ENCODE data around the gene ATXN7L1.
"Not testable (repeated sequence)": the region's sequence is repeated elsewhere in the genome, so short reads cannot be mapped to it uniquely, and the experiment has no call there.

The ATXN7L1 gene

DNA sequence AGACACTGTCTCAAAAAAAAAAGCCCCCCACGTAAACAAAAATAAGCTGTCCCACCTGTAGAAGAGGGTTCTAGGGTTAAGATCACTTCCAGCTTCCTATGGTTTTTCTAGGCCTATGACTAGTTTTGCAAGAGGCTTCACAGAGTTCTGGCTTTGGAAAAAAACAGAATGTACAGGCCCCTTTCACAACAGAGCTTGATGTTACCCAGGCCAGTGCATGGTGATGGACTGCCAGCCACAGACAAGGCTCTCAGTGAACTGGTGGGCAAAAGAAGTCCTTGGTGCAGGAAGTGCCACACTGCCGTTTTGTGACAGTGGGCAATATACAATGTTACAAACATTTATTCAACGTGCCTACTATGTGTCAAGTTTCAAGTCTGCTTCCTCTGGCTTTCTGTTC, 276.8 kb downstream of the ATXN7L1 start:
- no peak for DNase-seq

DNA sequence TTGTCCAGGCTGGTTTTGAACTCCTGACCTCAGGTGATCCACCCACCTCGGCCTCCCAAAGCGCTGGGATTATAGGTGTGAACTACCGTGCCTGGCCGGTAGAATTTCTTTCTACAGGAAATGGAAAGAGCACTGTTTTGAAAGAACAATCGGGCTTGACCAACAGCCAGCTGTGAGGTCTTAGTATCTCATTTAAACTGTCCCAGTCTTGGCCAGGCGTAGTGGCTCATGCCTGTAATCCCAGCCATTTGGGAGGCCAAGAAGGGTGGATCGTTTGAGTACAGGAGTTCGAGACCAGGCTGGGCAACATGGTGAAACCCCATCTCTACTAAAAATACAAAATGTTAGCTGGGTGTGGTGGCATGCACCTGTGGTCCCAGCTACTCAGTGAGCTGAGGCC, 277.3 kb downstream of the ATXN7L1 start:
- DNase-seq = not testable (repeated sequence)

DNA sequence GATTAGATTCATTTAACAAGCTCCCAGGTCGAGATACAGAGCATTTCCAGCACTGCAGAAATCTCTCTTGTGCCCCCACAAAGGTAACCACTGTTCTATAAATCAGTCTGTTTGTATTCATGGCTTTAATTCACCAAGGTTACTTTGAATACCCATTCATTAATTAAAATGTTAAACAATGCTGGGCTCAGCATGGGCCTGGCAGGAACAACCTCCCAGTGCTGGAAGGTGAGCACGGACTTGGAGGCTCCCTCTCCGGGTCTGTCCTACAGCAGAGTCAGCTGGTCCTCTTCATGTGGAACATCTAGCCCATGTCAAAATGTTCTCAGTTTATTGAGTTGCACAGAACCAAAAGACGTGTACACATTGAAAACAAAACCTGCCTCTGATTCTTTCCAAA, 279.5 kb downstream of the ATXN7L1 start:
- no peak for DNase-seq

DNA sequence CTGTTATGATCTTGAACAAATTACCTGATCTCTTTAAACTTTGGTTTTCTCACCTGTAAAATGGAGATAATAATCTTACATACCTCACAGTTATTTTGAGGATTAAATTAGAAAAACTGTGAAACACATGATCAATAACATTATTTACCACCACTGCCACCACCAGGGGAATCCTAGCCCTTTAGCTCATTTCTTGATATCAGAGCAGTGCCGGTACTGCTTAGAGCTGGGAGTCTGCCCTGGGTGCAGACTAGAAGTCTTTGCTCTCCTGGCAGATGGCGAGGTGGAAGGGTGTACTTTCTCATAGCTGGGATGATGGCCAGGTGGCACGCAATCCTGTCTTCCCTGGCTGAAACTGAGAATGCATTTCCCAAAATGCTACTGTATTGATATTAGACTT, 282.4 kb downstream of the ATXN7L1 start:
- no peak for DNase-seq

DNA sequence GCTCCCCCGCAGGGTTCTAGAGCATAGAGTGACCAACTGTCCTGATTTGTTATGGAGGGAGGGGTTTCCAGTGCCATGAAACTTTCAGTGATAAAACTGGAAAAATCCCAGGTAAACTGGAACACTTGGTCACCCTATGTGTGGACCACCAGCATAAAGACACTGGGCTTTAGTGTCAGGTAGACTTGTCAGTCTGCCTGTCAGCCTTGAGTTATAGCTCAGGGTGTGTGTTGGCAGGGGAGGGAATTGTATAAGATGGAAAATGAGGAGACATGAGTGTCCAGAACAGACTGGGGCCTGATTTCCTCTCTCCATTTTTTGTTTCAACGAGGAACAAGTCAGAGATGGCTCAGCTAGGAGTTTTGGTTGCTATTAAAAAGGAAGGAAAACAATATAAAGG, 284.9 kb downstream of the ATXN7L1 start:
- no peak for DNase-seq

DNA sequence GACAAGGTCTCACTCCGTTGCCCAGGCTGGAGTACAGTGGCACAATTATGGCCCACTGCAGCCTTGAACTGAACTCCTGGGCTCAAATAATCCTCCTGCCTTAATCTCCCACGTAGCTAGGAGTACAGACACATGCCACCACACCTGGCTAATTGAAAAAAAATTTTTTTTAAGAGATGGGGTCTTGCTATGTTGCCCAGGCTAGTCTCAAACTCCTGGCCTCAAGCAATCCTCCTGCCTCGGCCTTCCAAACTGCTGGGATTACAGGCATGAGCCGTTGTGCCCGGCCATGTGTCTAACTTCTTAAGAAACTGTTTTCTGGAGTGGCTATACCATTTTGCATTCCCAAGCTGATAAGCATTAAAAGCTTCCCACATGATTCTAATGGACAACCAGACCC, 285.6 kb downstream of the ATXN7L1 start:
- no peak for DNase-seq

DNA sequence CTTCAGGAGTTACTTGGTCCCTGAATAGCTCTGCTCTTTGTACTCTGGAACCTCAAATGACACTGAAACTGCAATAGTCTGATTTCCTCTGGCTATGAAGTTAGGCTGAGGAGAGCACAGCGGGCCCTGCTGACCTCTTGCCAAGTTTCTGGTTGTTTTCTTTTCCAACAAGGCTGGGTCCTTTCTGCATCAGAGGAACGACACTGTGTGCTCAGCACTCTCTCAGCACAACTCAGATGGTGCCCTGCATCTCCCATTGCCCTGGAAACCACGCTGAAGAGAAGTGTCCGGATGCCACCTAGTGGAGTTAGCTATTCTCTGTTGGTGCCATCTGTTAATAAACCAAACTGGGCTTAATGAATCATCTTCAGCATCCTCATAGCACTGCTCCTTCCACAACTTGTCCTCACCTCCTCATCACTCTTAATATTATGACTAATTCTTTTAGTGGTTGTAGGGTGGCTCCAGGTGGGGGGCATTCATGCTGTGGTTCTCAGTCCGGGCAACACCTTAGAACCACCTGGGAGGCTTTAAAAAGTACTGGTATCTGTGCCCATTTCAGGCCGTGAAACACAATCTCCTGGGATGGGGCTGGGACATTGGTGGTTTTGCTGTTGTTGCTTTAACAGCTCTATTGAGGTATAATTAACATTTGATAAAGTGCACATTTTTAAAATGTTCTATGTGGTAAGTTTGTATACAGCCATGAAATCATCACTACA, 286.9 kb downstream of the ATXN7L1 start:
- DNase-seq = peak; percentile 50

DNA sequence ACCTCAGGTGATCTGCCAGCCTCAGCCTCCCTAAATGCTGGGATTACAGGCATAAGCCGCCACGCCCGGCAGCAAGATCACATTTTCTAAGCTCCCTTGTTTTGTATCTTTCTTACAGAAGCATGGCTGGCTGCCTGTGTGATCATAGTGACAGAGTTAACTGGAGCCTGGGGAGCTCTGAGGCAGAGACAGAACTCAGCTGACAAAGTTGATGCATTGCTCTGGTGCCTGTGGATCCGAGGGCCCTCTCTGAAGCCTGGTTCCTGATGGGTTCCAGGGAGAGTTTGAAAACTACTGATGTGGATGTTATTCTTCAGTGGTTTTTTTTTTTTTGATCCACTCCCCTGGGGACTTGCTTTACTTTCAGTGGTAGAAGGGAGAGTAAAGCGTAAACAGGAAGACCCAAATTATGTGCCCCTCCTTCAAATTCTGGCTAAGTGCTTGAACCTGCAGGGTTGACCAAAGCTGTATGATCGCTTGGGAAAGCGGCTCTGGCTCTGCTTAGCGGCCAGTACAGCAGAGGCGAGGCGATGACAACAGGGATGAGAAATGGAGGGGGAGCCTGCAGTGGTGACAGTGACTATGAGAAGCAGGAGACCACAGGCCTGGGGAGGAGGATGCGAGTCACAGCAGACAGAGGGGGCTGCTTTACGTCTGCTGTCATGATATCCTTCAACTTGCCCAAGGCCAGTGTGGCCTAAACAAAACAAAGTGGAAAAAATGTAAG, 288.3 kb downstream of the ATXN7L1 start:
- no peak for DNase-seq

DNA sequence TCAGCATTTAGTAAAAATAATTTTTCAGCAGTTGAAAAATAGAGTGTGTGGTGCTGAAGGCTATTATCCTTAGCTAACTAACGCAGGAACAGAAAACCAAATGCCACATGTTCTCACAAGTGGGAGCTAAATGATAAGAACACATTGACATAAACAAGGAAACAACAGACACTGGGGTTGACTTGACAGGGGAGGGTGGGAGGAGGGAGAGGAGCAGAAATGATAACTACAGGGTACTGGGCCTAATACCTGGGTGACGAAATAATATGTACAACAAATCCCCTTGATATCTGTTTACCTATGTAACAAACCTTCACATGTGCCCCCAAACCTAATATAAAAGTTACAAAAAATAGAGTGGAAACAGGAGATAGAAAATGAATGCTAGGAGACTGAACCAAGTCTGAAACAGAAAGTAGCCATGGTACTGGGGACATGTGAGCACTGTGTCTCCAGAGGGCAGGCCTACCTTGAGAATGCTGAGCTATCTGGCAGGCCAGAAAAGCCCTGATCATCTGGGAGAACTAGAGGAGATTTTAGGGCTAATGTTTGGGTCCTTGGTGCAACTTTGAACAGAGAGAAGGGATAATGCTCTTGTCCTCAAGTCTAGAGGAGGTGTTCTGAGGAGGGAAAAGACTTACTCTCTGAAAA, 290.4 kb downstream of the ATXN7L1 start:
- DNase-seq = no peak

DNA sequence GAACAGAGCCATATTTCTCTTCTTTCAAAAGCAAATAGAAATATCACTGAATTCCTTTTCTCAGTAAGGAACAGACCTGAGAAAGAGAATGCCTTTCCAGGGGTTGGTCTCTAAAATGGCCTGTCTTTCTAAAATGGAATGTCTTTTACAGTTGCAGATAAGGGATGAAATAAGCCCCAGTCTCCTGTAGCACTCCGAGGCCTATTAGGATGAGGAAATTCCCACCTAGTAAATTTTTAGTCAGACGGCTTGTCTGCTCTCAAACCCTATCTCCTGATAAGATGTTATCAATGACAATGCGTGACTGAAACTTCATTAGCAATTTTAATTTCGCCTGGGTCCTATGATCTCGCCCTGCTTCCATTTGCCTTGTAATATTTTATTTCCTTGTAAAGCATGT, 292.2 kb downstream of the ATXN7L1 start:
- DNase-seq = no peak

DNA sequence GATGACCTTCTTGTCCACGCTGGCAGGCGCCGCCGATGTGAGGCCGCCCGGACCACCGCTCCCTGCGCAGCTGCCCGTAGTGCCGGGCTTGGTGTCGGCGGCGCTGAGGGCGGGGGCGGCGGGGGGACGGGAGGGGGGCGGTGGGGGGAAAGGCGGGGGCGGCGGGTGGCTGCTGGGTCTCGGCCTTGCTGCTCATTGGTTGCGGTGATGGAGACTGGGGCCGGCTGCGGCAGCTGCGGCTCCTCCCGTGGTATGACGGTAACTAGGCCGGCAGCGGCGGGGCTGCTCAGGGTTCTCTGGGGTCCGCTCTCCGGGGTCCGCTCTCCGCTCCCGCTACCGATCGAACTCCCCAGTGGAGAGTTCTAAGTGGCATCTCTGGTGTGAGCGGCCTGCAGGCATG, 293.3 kb downstream of the ATXN7L1 start:
- no peak for DNase-seq

DNA sequence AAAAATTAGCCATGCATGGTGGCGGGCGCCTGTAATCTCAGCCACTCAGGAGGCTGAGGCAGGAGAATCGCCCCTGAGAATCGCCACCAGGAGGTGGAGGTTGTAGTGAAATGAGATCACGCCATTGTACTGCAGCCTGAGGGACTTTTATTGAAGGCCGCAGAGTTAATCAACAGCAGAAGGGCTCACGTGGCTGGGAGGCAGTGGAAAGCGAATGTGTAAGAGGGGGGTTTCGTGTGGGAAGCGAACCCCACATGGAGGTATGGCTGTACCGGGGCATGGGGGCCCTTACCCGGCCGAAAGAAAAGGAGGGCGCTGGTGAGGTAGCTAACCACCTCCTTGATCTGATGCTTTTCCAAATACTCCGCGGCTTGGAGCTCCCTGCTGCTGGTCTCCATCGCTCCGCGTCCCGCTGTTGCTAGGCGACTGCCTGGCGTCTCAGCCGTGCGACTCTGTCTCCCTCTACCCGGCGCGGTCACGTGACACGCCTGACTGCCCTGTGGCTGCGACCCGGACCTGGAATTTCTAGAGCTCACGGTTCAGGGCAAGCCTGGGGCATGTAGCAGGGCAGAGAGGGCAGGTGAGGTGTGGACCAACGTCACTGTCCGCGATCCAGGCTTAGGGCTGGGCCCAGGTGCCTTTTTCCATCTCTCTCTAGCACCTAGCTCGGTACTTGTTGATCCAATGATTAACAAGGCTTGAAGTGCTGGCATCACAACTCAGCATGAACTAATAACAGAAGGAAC, 295.2 kb downstream of the ATXN7L1 start, which contains the start of gene EFCAB10:
Gene EFCAB10 (minus strand): TSS at position 428 of the 746 bp plus-strand sequence. CDS start 30 bp downstream, at position 398.
- peak; percentile 75 for DNase-seq

DNA sequence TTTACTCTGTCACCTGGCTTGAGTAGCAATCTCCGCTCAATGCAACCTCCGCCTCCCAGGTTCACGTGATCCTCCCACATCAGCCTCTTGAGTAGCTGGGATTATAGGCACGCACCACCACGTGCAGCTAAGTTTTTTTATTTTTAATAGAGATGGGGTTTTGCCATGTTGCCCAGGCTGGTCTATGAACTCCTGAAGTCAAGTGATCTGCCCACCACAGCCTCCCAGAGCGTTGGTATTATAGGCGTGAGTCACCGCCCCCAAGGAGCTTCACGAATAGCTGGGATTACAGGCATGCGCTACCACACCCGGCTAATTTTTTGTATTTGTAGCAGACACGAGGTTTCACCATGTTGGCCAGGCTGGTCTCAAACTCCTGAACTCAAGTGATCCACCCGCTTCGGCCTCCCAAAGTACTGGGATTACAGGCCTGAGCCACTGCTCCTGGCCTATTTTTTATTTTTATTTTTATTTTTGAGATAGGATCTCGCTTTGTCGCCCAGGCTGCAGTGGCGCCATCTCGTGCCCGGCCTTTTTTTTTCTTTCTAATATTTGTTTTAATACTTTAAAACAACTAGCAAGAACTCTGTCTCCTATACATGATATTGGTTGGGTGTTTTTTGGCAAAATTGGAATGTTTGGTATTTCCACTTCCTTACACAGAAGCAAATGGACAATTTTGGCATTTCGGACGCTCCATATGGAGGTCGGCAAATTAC, 296.2 kb downstream of the ATXN7L1 start:
- DNase-seq = no peak

DNA sequence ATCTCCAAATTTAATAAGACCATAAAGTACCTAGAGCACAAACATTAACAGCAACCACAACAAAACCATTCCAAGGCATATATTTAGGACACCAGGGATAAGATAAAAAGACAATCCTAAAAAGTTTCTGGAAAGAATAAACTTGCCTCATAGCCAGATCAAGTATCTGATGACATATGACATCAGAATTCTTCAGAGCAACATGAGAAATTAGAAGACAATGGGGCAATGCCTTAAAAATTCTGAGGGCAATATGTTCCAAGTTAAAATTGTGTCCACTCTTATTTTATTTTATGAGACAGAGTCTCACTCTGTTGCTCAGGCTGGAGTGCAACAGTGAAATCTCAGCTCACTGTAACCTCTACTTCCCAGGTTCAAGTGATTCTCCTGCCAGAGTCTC, 297.9 kb downstream of the ATXN7L1 start:
- DNase-seq = no peak

DNA sequence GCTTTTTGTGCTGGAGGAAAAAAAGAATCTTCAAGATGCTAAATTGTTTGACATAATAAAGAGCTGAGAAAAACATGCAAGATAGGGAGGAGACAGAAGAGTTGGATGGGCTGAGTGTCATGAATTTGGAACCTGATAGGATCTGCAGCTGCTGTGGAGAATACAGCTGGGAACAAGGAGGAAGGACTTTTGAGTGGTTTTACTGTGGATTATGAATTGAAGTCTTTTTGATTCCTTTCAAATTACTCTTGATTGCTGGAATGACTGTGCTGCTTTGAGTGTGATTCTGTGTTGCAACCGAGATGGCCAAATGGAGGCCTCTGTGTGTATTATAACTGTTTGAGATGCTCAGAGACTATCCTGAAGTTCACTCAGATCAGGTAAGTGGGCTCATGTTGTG, 299.1 kb downstream of the ATXN7L1 start:
- DNase-seq = no peak

DNA sequence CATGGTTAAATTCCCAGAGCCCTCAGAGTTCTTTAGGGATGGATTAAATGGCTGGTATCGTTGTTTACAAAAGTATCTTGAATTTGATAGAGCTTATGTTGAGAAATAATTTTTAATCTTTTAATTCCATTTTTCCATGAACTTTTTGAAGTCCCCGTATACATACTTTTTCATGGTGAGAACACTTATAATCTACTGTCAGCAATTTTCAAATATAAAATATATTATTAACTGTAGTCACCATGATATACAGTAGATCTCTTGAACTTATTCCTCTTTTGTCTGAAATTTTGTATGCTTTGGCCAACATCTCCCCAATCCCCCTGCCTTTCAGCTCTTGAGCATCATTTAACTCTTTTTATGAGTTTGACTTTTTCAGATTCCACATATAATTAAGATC, 304.5 kb downstream of the ATXN7L1 start:
- no peak for DNase-seq

DNA sequence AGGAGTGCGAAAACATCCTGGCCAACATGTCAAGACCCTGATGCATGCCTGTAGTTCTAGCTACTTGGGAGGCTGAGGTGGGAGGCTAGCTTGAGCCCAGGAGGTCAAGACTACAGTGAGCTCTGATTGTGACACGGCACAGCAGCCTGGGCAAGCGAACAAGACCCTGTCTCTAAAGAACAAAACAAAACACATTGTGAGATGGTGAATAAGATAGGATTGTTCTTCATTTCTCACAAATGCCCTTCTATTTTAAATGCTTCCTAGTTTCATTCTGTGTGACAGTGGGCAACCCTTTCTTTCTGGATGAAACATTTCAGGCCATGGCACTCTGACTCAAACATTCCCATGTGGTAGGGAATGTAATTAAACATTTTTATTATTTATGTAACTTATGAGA, 308.6 kb downstream of the ATXN7L1 start:
- no peak for DNase-seq

DNA sequence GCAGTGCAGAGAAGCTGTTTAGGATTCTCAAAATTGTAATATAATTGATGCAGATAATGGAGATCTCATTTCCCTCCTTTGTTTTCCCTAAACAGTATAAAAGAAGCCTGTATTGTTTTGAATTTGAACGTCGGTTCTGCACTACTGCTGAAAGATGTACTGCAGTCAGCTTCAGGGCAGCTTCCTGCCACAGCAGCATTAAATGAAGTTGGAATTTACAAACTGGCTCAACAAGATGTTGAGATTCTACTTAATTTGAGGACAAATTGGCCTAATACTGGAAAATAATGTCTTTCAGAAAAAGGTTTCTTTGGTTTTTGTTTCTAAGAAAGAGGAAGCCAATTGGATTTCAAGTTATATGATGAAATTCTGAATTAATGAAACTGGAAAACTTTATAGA, 309.4 kb downstream of the ATXN7L1 start:
- DNase-seq = no peak

DNA sequence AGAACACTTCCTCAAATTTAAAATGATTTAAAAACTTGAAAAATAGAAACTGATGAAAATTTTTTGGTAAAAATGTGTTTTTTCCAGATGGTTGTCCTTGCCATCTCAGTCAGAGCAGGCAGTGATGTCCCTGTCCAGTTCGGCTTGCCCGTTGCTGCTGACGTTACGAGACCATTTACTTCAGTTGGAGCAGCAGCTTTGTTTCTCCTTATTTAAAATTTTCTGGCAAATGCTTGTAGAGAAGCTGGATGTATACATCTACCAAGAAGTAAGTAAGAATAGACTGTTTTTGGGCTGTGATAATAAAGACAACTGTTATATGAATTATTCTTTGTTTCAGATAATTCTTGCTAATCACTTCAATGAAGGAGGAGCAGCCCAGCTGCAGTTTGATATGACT, 311.2 kb downstream of the ATXN7L1 start:
- DNase-seq = no peak

DNA sequence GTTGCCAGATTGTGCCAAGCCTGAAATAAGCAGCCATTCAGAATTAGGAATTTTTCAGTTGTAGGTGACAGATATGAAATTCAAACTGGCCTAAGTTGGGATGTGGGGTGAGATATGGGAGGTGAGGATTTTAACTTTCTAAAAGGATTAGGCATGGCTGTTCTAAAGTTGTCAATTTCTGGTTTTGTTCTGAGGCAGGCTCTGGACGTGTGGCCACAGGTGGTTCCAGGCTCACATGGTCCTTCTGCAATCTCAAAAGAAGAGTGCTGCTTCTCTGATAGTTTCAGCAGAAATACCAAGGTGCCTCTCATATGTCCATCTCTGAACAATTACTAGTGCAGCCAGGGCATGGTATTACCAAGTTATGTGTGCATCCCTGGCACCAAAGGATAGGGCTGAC, 316.5 kb downstream of the ATXN7L1 start:
- no peak for DNase-seq

Measured in 8988T (cell line).